GM18867 (cell line): ENCODE results near the gene PPME1.

Experiments used
- ATAC-seq: cut with Tn5 transposase; IDR thresholded peaks from one replicate; pipeline ENCODE4 v1.9.1; 2021; ENCODE audit warnings: mild to moderate bottlenecking, moderate library complexity; ENCODE audit not compliant: unreplicated experiment

PPME1 gene

GRCh38 chr11:74278103-74278502 lies 107.0 kb downstream of the PPME1 start:
- ATAC-seq = no peak

GRCh38 chr11:74278721-74279161 lies 107.7 kb downstream of the PPME1 start:
- ATAC-seq = no peak

- no peak for ATAC-seq
Measured at GRCh38 chr11:74279256-74279655, 108.2 kb downstream of the PPME1 start.

- ATAC-seq = no peak
Measured at GRCh38 chr11:74280494-74280893, 109.4 kb downstream of the PPME1 start.

- ATAC-seq = no peak
Measured at GRCh38 chr11:74282421-74282820, 111.3 kb downstream of the PPME1 start.

- ATAC-seq = no peak
Measured at GRCh38 chr11:74282914-74283371, 111.9 kb downstream of the PPME1 start.

GRCh38 chr11:74283580-74284180 lies 112.6 kb downstream of the PPME1 start:
- no peak for ATAC-seq

GRCh38 chr11:74284466-74284865 lies 113.4 kb downstream of the PPME1 start:
- ATAC-seq = no peak

GRCh38 chr11:74288161-74288560 lies 117.1 kb downstream of the PPME1 start:
- no peak for ATAC-seq

- ATAC-seq = no peak
Measured at GRCh38 chr11:74288911-74289310, 117.8 kb downstream of the PPME1 start.

GRCh38 chr11:74297484-74297883 lies 126.4 kb downstream of the PPME1 start:
- ATAC-seq = no peak

GRCh38 chr11:74299015-74299414 lies 127.9 kb downstream of the PPME1 start:
- no peak for ATAC-seq
